HEK293 (cell line): ENCODE measurements around the gene PTH2R.

Experiments
- CTCF ChIA-PET: fragments of 350-600 bp; formaldehyde crosslinking; extraction: SDS; loops from one replicate; lab custom pipeline; 2021; ENCODE audit warnings: antibody characterized with exemption; lab: Yijun Ruan, JAX
- POLR2A ChIA-PET: fragments of 300-600 bp; formaldehyde crosslinking; extraction: SDS; loops from one replicate; lab custom pipeline; 2020; ENCODE audit warnings: antibody characterized with exemption, inconsistent platforms; lab: Yijun Ruan, JAX
- H3K27ac ChIP-seq: fragments of 200-500 bp; sonication (Bioruptor generic); 2 replicates; pipeline ENCODE4 v1.5.1; 2014; ENCODE audit warnings: low read depth, low read length, control low read depth, inconsistent platforms; ENCODE audit errors: extremely low read depth
- H3K36me3 ChIP-seq, 2 experiments: fragments of 200-500 bp in 1 of 2; sonication (Bioruptor generic) in 1 of 2; 1 replicate in 1 of 2; 2 replicates in 1 of 2; pipeline ENCODE4 v1.5.1; 2014 to 2017; ENCODE audit warnings: inconsistent platforms in 2 of 2, low read length in 2 of 2; ENCODE audit not compliant: control insufficient read depth in 2 of 2, insufficient read depth in 1 of 2
- H3K4me1 ChIP-seq: fragments of 200-500 bp; sonication (Bioruptor generic); 2 replicates; pipeline ENCODE4 v1.5.1; 2014; ENCODE audit warnings: mild to moderate bottlenecking, low read length, inconsistent platforms; ENCODE audit not compliant: control insufficient read depth, insufficient read depth
- H3K4me3 ChIP-seq: 2 replicates; pipeline ENCODE4 v1.5.1; 2011; ENCODE audit warnings: low read depth, mild to moderate bottlenecking, control low read depth, low read length, moderate library complexity
- H3K9me3 ChIP-seq: fragments of 200-500 bp; sonication (Bioruptor generic); 2 replicates; pipeline ENCODE4 v1.5.1; 2014; ENCODE audit warnings: low read depth, low read length, inconsistent platforms; ENCODE audit not compliant: control insufficient read depth, insufficient read depth
- GLI2 ChIP-seq: fragments of 450-650 bp; formaldehyde crosslinking; IDR thresholded peaks from 2 replicates; pipeline ENCODE4; 2017; ENCODE audit warnings: missing biosample characterization, missing genetic modification characterization, low read depth, borderline replicate concordance
- KLF1 ChIP-seq: fragments of 450-650 bp; formaldehyde crosslinking; IDR thresholded peaks from 2 replicates; pipeline ENCODE4 v1.5.1; 2016; ENCODE audit warnings: missing biosample characterization, missing genetic modification characterization
- ZBTB8A ChIP-seq: fragments of 450-650 bp; formaldehyde crosslinking; IDR thresholded peaks from 2 replicates; pipeline ENCODE4 v1.5.1; 2016; ENCODE audit warnings: missing biosample characterization, missing genetic modification characterization
- ZNF114 ChIP-seq: fragments of 450-650 bp; formaldehyde crosslinking; IDR thresholded peaks from 2 replicates; pipeline ENCODE4 v1.5.0; 2017; ENCODE audit warnings: missing biosample characterization, missing genetic modification characterization
- ZNF19 ChIP-seq: fragments of 450-650 bp; formaldehyde crosslinking; IDR thresholded peaks from 2 replicates; pipeline ENCODE4; 2016; ENCODE audit warnings: missing biosample characterization, missing genetic modification characterization, low read depth
- ZNF221 ChIP-seq: fragments of 450-650 bp; formaldehyde crosslinking; IDR thresholded peaks from 2 replicates; pipeline ENCODE4 v1.5.1; 2017; ENCODE audit warnings: missing biosample characterization, missing genetic modification characterization, borderline replicate concordance
- ZNF23 ChIP-seq: fragments of 450-650 bp; formaldehyde crosslinking; IDR thresholded peaks from 2 replicates; pipeline ENCODE4 v1.5.1; 2016; ENCODE audit warnings: missing biosample characterization, missing genetic modification characterization, borderline replicate concordance
- ZNF530 ChIP-seq: fragments of 450-650 bp; formaldehyde crosslinking; IDR thresholded peaks from 2 replicates; pipeline ENCODE4 v1.5.1; 2016; ENCODE audit warnings: low read depth, missing biosample characterization, missing genetic modification characterization
- ZNF544 ChIP-seq: fragments of 450-650 bp; formaldehyde crosslinking; IDR thresholded peaks from 2 replicates; pipeline ENCODE4 v1.5.0; 2017; ENCODE audit warnings: missing biosample characterization, missing genetic modification characterization
- ZNF571 ChIP-seq: fragments of 450-650 bp; formaldehyde crosslinking; IDR thresholded peaks from 2 replicates; pipeline ENCODE4 v1.5.0; 2017; ENCODE audit warnings: missing biosample characterization, missing genetic modification characterization
- ZNF621 ChIP-seq: fragments of 450-650 bp; formaldehyde crosslinking; IDR thresholded peaks from 2 replicates; pipeline ENCODE4 v1.5.1; 2017; ENCODE audit warnings: missing biosample characterization, missing genetic modification characterization
- ZNF692 ChIP-seq: fragments of 450-650 bp; formaldehyde crosslinking; IDR thresholded peaks from 2 replicates; pipeline ENCODE4 v1.5.1; 2016; ENCODE audit warnings: missing biosample characterization, missing genetic modification characterization
- TF ChIP-seq, protein P1 (sequence below): fragments of 450-650 bp; formaldehyde crosslinking; IDR thresholded peaks from 2 replicates; pipeline ENCODE4 v1.5.1; 2016; ENCODE audit warnings: missing biosample characterization, missing genetic modification characterization
- TF ChIP-seq, protein P2 (sequence below): fragments of 450-650 bp; formaldehyde crosslinking; IDR thresholded peaks from 2 replicates; pipeline ENCODE4 v1.5.1; 2017; ENCODE audit warnings: missing biosample characterization, missing genetic modification characterization
- TF ChIP-seq, protein P3 (sequence below): fragments of 450-650 bp; formaldehyde crosslinking; IDR thresholded peaks from 2 replicates; pipeline ENCODE4 v1.5.1; 2016; ENCODE audit warnings: missing biosample characterization, missing genetic modification characterization
- TF ChIP-seq, protein P4 (sequence below): fragments of 450-650 bp; formaldehyde crosslinking; IDR thresholded peaks from 2 replicates; pipeline ENCODE4 v1.5.1; 2016; ENCODE audit warnings: missing biosample characterization, missing genetic modification characterization
- TF ChIP-seq, protein P5 (sequence below): fragments of 450-650 bp; formaldehyde crosslinking; IDR thresholded peaks from 2 replicates; pipeline ENCODE4 v1.5.1; 2016; ENCODE audit warnings: missing biosample characterization, missing genetic modification characterization
- TF ChIP-seq, protein P6 (sequence below): fragments of 450-650 bp; formaldehyde crosslinking; optimal IDR thresholded peaks from 2 replicates; pipeline ENCODE3; 2016; ENCODE audit warnings: missing biosample characterization, mild to moderate bottlenecking, missing genetic modification characterization
- TF ChIP-seq, protein P7 (sequence below): fragments of 450-650 bp; formaldehyde crosslinking; IDR thresholded peaks from 2 replicates; pipeline ENCODE4 v1.5.1; 2016; ENCODE audit warnings: missing biosample characterization, missing genetic modification characterization, low read depth

Gene PTH2R

GRCh38 chr2:208541989-208542464 is 135.4 kb downstream of the PTH2R start:
- no peak overlapping the region for H3K27ac ChIP-seq
- H3K36me3 ChIP-seq = no peaks in the 10 kb centered on the region
- TF ChIP-seq ZNF114 (tag by site-specific recombination) (no peak), ZNF571 (no peak), KLF1 (tag by site-specific recombination) (no peak)
- ChIA-PET CTCF (no interaction called here), POLR2A (no interaction called here)
- H3K4me3 ChIP-seq = no peak overlapping the region
- no peaks in the 10 kb centered on the region for H3K9me3 ChIP-seq
- no peaks in the 10 kb centered on the region for H3K4me1 ChIP-seq

DNA sequence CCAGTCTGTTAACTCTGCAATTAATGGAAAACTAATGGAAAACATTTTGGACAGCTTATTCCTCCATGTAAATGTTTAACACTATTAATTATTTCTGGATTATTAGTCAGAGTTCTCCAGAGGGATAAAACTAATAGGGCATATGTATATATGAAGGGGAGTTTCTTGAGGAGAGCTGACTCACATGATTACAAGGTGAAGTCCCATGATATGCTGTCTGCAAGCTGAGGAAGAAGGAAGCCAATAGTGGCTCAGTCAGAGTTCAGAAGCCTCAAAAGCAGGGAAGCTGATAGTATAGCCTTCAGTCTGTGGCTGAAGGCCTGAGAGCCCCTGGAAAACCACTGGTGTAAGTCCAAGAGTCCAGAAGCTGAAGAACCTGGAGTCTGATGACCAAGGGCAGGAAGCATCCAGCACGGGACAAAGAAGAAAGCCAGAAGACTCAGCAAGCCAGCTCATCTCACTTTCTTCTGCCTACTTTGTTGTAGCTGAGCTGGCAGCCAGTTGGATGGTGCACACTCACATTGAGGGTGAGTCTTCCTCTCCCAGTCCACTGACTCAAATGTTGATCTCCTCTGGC is 136.0 kb downstream of the PTH2R start:
- TF ChIP-seq, protein P1, sequence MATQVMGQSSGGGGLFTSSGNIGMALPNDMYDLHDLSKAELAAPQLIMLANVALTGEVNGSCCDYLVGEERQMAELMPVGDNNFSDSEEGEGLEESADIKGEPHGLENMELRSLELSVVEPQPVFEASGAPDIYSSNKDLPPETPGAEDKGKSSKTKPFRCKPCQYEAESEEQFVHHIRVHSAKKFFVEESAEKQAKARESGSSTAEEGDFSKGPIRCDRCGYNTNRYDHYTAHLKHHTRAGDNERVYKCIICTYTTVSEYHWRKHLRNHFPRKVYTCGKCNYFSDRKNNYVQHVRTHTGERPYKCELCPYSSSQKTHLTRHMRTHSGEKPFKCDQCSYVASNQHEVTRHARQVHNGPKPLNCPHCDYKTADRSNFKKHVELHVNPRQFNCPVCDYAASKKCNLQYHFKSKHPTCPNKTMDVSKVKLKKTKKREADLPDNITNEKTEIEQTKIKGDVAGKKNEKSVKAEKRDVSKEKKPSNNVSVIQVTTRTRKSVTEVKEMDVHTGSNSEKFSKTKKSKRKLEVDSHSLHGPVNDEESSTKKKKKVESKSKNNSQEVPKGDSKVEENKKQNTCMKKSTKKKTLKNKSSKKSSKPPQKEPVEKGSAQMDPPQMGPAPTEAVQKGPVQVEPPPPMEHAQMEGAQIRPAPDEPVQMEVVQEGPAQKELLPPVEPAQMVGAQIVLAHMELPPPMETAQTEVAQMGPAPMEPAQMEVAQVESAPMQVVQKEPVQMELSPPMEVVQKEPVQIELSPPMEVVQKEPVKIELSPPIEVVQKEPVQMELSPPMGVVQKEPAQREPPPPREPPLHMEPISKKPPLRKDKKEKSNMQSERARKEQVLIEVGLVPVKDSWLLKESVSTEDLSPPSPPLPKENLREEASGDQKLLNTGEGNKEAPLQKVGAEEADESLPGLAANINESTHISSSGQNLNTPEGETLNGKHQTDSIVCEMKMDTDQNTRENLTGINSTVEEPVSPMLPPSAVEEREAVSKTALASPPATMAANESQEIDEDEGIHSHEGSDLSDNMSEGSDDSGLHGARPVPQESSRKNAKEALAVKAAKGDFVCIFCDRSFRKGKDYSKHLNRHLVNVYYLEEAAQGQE (tag by site-specific recombination) = no peak
- TF ChIP-seq ZNF692 (tag by site-specific recombination) = no peak
- TF ChIP-seq, protein P2, sequence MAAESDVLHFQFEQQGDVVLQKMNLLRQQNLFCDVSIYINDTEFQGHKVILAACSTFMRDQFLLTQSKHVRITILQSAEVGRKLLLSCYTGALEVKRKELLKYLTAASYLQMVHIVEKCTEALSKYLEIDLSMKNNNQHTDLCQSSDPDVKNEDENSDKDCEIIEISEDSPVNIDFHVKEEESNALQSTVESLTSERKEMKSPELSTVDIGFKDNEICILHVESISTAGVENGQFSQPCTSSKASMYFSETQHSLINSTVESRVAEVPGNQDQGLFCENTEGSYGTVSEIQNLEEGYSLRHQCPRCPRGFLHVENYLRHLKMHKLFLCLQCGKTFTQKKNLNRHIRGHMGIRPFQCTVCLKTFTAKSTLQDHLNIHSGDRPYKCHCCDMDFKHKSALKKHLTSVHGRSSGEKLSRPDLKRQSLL = no peak
- TF ChIP-seq, protein P3, sequence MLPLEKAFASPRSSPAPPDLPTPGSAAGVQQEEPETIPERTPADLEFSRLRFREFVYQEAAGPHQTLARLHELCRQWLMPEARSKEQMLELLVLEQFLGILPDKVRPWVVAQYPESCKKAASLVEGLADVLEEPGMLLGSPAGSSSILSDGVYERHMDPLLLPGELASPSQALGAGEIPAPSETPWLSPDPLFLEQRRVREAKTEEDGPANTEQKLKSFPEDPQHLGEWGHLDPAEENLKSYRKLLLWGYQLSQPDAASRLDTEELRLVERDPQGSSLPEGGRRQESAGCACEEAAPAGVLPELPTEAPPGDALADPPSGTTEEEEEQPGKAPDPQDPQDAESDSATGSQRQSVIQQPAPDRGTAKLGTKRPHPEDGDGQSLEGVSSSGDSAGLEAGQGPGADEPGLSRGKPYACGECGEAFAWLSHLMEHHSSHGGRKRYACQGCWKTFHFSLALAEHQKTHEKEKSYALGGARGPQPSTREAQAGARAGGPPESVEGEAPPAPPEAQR (tag by site-specific recombination) = no peak
- no peak for TF ChIP-seq ZNF544 (tag by site-specific recombination)
- TF ChIP-seq, protein P4, sequence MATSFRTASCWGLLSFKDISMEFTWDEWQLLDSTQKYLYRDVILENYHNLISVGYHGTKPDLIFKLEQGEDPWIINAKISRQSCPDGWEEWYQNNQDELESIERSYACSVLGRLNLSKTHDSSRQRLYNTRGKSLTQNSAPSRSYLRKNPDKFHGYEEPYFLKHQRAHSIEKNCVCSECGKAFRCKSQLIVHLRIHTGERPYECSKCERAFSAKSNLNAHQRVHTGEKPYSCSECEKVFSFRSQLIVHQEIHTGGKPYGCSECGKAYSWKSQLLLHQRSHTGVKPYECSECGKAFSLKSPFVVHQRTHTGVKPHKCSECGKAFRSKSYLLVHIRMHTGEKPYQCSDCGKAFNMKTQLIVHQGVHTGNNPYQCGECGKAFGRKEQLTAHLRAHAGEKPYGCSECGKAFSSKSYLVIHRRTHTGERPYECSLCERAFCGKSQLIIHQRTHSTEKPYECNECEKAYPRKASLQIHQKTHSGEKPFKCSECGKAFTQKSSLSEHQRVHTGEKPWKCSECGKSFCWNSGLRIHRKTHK (tag by site-specific recombination) = no peak
- TF ChIP-seq ZNF530 (tag by site-specific recombination) = no peak
- TF ChIP-seq, protein P5, sequence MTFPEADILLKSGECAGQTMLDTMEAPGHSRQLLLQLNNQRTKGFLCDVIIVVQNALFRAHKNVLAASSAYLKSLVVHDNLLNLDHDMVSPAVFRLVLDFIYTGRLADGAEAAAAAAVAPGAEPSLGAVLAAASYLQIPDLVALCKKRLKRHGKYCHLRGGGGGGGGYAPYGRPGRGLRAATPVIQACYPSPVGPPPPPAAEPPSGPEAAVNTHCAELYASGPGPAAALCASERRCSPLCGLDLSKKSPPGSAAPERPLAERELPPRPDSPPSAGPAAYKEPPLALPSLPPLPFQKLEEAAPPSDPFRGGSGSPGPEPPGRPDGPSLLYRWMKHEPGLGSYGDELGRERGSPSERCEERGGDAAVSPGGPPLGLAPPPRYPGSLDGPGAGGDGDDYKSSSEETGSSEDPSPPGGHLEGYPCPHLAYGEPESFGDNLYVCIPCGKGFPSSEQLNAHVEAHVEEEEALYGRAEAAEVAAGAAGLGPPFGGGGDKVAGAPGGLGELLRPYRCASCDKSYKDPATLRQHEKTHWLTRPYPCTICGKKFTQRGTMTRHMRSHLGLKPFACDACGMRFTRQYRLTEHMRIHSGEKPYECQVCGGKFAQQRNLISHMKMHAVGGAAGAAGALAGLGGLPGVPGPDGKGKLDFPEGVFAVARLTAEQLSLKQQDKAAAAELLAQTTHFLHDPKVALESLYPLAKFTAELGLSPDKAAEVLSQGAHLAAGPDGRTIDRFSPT (tag by site-specific recombination) = no peak
- TF ChIP-seq, protein P6, sequence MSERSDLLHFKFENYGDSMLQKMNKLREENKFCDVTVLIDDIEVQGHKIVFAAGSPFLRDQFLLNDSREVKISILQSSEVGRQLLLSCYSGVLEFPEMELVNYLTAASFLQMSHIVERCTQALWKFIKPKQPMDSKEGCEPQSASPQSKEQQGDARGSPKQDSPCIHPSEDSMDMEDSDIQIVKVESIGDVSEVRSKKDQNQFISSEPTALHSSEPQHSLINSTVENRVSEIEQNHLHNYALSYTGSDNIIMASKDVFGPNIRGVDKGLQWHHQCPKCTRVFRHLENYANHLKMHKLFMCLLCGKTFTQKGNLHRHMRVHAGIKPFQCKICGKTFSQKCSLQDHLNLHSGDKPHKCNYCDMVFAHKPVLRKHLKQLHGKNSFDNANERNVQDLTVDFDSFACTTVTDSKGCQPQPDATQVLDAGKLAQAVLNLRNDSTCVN = no peak
- no peak for TF ChIP-seq ZNF23 (tag by site-specific recombination)
- TF ChIP-seq ZNF621 (tag by site-specific recombination) = no peak
- no peak for TF ChIP-seq GLI2 (tag by site-specific recombination)
- TF ChIP-seq, protein P7, sequence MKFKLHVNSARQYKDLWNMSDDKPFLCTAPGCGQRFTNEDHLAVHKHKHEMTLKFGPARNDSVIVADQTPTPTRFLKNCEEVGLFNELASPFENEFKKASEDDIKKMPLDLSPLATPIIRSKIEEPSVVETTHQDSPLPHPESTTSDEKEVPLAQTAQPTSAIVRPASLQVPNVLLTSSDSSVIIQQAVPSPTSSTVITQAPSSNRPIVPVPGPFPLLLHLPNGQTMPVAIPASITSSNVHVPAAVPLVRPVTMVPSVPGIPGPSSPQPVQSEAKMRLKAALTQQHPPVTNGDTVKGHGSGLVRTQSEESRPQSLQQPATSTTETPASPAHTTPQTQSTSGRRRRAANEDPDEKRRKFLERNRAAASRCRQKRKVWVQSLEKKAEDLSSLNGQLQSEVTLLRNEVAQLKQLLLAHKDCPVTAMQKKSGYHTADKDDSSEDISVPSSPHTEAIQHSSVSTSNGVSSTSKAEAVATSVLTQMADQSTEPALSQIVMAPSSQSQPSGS (tag by site-specific recombination) = no peak
- TF ChIP-seq ZNF221 (tag by site-specific recombination) = no peak
- TF ChIP-seq ZNF19 (tag by site-specific recombination) = no peak
- no peak for TF ChIP-seq ZBTB8A (tag by site-specific recombination)
- POLR2A ChIA-PET = no interaction called here
- no peaks in the 10 kb centered on the region for H3K4me1 ChIP-seq
- CTCF ChIA-PET = no interaction called here
- no peaks in the 10 kb centered on the region for H3K36me3 ChIP-seq
- no peak overlapping the region for H3K27ac ChIP-seq
- no peak overlapping the region for H3K4me3 ChIP-seq
- no peaks in the 10 kb centered on the region for H3K9me3 ChIP-seq
